Muscle of leg (tissue), 11 donors: ENCODE measurements around the gene GLYATL3. TPM values are rescaled to one million over a fixed set of nuclear protein-coding genes. Genes with fewer than 3 reads are reported as not detected.

Experiments used
- DNase-seq: peaks from one replicate; pipeline ENCODE4 v3.0.0; 2013
- H3K27ac ChIP-seq: one replicate; pipeline ENCODE4 v1.5.1; 2013; ENCODE audit warnings: mild to moderate bottlenecking, low read length, control low read depth
- H3K27me3 ChIP-seq: one replicate; pipeline ENCODE4 v1.6.1; 2013; ENCODE audit warnings: low read length; ENCODE audit not compliant: control insufficient read depth, insufficient read depth
- H3K36me3 ChIP-seq: one replicate; pipeline ENCODE4 v1.6.1; 2013; ENCODE audit warnings: low read length; ENCODE audit not compliant: control insufficient read depth, insufficient read depth
- H3K4me1 ChIP-seq: one replicate; pipeline ENCODE4 v1.6.1; 2013; ENCODE audit warnings: low read length; ENCODE audit not compliant: control insufficient read depth, insufficient read depth
- H3K4me3 ChIP-seq: one replicate; pipeline ENCODE4 v1.5.1; 2013; ENCODE audit warnings: low read length, control low read depth
- H3K9me3 ChIP-seq: replicated peaks from 2 replicates; pipeline ENCODE4 v1.6.1; 2013; ENCODE audit warnings: low read depth, low read length; ENCODE audit not compliant: control insufficient read depth
- WGBS: methylation state at CpG from one replicate; pipeline ENCODE4 v1.1.5; 2013; ENCODE audit warnings: missing lambda C conversion rate; ENCODE audit not compliant: insufficient coverage; 5-methylcytosine and 5-hydroxymethylcytosine counted together
- polyA plus RNA-seq, 8 donors: library from polyadenylated mRNA; unstranded; fragments of 120-200 nt; gene quantifications; one replicate each; pipeline versions ENCODE4 v1.2.1 to v1.2.3, GENCODE V29; 2013; ENCODE audit warnings: inconsistent platforms in 1 of 8, low replicate concordance in 1 of 8; ENCODE audit not compliant: insufficient read length in 8 of 8, insufficient read depth in 1 of 8
- total RNA-seq: library from RNA; stranded (reverse); fragments of 120-200 nt; gene quantifications from one replicate; pipeline ENCODE4 v1.2.4, GENCODE V29; 2013

Gene GLYATL3
- total and polyA plus RNA-seq, 9 donors = 0.11 TPM; not detected in 8

GRCh38 chr6:49513153-49513989 lies 13.6 kb downstream of the GLYATL3 start:
- Histone ChIP-seq H3K36me3 (no peaks in the 10 kb centered on the region), H3K27me3 (no peaks in the 10 kb centered on the region), H3K27ac (no peak overlapping the region), H3K9me3 (no peaks in the 10 kb centered on the region), H3K4me3 (no peak overlapping the region), H3K4me1 (no peaks in the 10 kb centered on the region)
- DNase-seq = no peak
- WGBS = no CpG with 5 or more reads among the region's 2 CpGs

GRCh38 chr6:49514571-49515484 lies 15.1 kb downstream of the GLYATL3 start:
- H3K36me3 ChIP-seq = no peaks in the 10 kb centered on the region
- no peak for DNase-seq
- no peaks in the 10 kb centered on the region for H3K9me3 ChIP-seq
- H3K27ac ChIP-seq = no peak overlapping the region
- H3K27me3 ChIP-seq = no peaks in the 10 kb centered on the region
- 100% methylated on average over 2 of the region's 8 CpGs for WGBS
- H3K4me3 ChIP-seq = no peak overlapping the region
- H3K4me1 ChIP-seq = no peaks in the 10 kb centered on the region

- no peak overlapping the region for H3K27ac ChIP-seq
- no peak for DNase-seq
- H3K36me3 ChIP-seq = no peaks in the 10 kb centered on the region
- no peaks in the 10 kb centered on the region for H3K27me3 ChIP-seq
- 78% methylated on average over 5 of the region's 10 CpGs for WGBS
- H3K4me3 ChIP-seq = no peak overlapping the region
- no peaks in the 10 kb centered on the region for H3K9me3 ChIP-seq
- H3K4me1 ChIP-seq = no peaks in the 10 kb centered on the region
Measured at GRCh38 chr6:49515485-49516146, 15.9 kb downstream of the GLYATL3 start.

GRCh38 chr6:49516147-49516505 lies 16.4 kb downstream of the GLYATL3 start:
- no peaks in the 10 kb centered on the region for H3K9me3 ChIP-seq
- H3K27ac ChIP-seq = no peak overlapping the region
- no peaks in the 10 kb centered on the region for H3K36me3 ChIP-seq
- H3K4me3 ChIP-seq = no peak overlapping the region
- no peaks in the 10 kb centered on the region for H3K4me1 ChIP-seq
- 79% methylated on average over 3 of the region's 4 CpGs for WGBS
- no peaks in the 10 kb centered on the region for H3K27me3 ChIP-seq
- DNase-seq = no peak

- Histone ChIP-seq H3K9me3 (no peaks in the 10 kb centered on the region), H3K4me1 (no peaks in the 10 kb centered on the region), H3K27ac (no peak overlapping the region), H3K4me3 (no peak overlapping the region), H3K27me3 (no peaks in the 10 kb centered on the region), H3K36me3 (no peaks in the 10 kb centered on the region)
- 86% methylated on average over 1 of the region's 2 CpGs for WGBS
- DNase-seq = no peak
Measured at GRCh38 chr6:49517919-49518318, 18.2 kb downstream of the GLYATL3 start.

- H3K27me3 ChIP-seq = no peaks in the 10 kb centered on the region
- no CpG with 5 or more reads among the region's 1 CpG for WGBS
- no peak overlapping the region for H3K4me3 ChIP-seq
- H3K36me3 ChIP-seq = no peaks in the 10 kb centered on the region
- H3K4me1 ChIP-seq = no peaks in the 10 kb centered on the region
- no peaks in the 10 kb centered on the region for H3K9me3 ChIP-seq
- no peak overlapping the region for H3K27ac ChIP-seq
- no peak for DNase-seq
Measured at GRCh38 chr6:49519660-49520059, 19.9 kb downstream of the GLYATL3 start.

GRCh38 chr6:49522710-49523593 lies 23.2 kb downstream of the GLYATL3 start:
- WGBS = 88% methylated on average over 4 of the region's 7 CpGs
- Histone ChIP-seq H3K4me3 (no peak overlapping the region), H3K4me1 (no peaks in the 10 kb centered on the region), H3K9me3 (no peaks in the 10 kb centered on the region), H3K27ac (no peak overlapping the region), H3K27me3 (no peaks in the 10 kb centered on the region), H3K36me3 (no peaks in the 10 kb centered on the region)
- no peak for DNase-seq

GRCh38 chr6:49523901-49524300 lies 24.2 kb downstream of the GLYATL3 start:
- WGBS = 100% methylated on average over 1 of the region's 1 CpG
- no peak for DNase-seq
- Histone ChIP-seq H3K9me3 (no peaks in the 10 kb centered on the region), H3K36me3 (no peaks in the 10 kb centered on the region), H3K4me3 (no peak overlapping the region), H3K27ac (no peak overlapping the region), H3K27me3 (no peaks in the 10 kb centered on the region), H3K4me1 (no peaks in the 10 kb centered on the region)

GRCh38 chr6:49524541-49524940 lies 24.8 kb downstream of the GLYATL3 start:
- WGBS = 83% methylated on average over 2 of the region's 7 CpGs
- H3K4me3 ChIP-seq = no peak overlapping the region
- no peak for DNase-seq

More at GRCh38 chr6:49524541-49524940, 24.8 kb downstream of the GLYATL3 start:
- Histone ChIP-seq H3K27me3 (no peaks in the 10 kb centered on the region), H3K36me3 (no peaks in the 10 kb centered on the region), H3K4me1 (no peaks in the 10 kb centered on the region), H3K27ac (no peak overlapping the region), H3K9me3 (no peaks in the 10 kb centered on the region)
